K562 (cell line): ENCODE data around the gene ANKRD60. TPM values are rescaled to one million over a fixed set of nuclear protein-coding genes. Genes with fewer than 3 reads are reported as not detected.

ENCODE experiments used
- ATAC-seq: fragments of 200-7000 bp; cut with Tn5 transposase; 3 replicates; pipeline ENCODE4 v1.9.1; 2020; ENCODE audit warnings: moderate library complexity
- BruUV-seq: library from RNA; stranded (reverse); fragments of 400-500 nt; replicated peaks from 2 replicates; lab custom pipeline; 2021; lab: Mats Ljungman, UMichigan
- CTCF ChIA-PET: fragments of 300-600 bp; formaldehyde crosslinking; extraction: SDS; loops from one replicate; lab custom pipeline; 2021; ENCODE audit warnings: low intra/inter-chr PET ratio; lab: Yijun Ruan, JAX
- POLR2A ChIA-PET: fragments of 300-600, 350-650 bp; sonication (Branson Sonifier 250); formaldehyde crosslinking; extraction: SDS; loops from one replicate; lab custom pipeline; 2021; ENCODE audit warnings: antibody characterized with exemption, inconsistent platforms; lab: Yijun Ruan, JAX
- DNase-seq, 4 experiments: peaks; one replicate each; pipeline versions ENCODE4 v3.0.0 to v3.0.0-alpha.2; 2011 to 2018; ENCODE audit warnings: low spot score in 3 of 4, mixed read lengths in 3 of 4; ENCODE audit errors: extremely low read depth in 1 of 4
- FAIRE-seq: peaks from 2 replicates; lab custom pipeline; 2011; peaks lifted over from hg19 to GRCh38; lab: Jason Lieb, UNC
- H2AFZ ChIP-seq: 2 replicates; pipeline ENCODE4 v1.6.0; 2011; ENCODE audit warnings: low read depth, low read length, control low read depth, inconsistent platforms
- H3K27ac ChIP-seq: fragments of 200-600 bp; 3 replicates; pipeline ENCODE4 v1.8.0; 2011; ENCODE audit warnings: low read depth, mild to moderate bottlenecking, control low read depth, inconsistent platforms, low read length, moderate library complexity, mixed read lengths; ENCODE audit errors: extremely low read depth
- H3K27me3 ChIP-seq, 2 experiments: fragments of 300-600 bp in 1 of 2; 2 replicates in 1 of 2; 3 replicates in 1 of 2; pipeline versions ENCODE4 v1.6.0 to v1.8.0; 2011; ENCODE audit warnings: inconsistent platforms in 2 of 2, low read length in 2 of 2, mild to moderate bottlenecking in 1 of 2, mixed read lengths in 1 of 2, moderate library complexity in 1 of 2; ENCODE audit not compliant: control insufficient read depth in 2 of 2, insufficient read depth in 2 of 2
- H3K36me3 ChIP-seq: fragments of 300-600 bp; 3 replicates; pipeline ENCODE4 v1.8.0; 2011; ENCODE audit warnings: mild to moderate bottlenecking, low read length, inconsistent platforms; ENCODE audit not compliant: control insufficient read depth, insufficient read depth
- H3K4me1 ChIP-seq, 2 experiments: fragments of 200-600 bp in 1 of 2; replicated peaks in 1 of 2; 2 replicates in 1 of 2; 3 replicates in 1 of 2; pipeline versions ENCODE4 v1.5.1 to v1.8.0; 2011; ENCODE audit warnings: inconsistent platforms in 2 of 2, low read length in 2 of 2, mild to moderate bottlenecking in 1 of 2, mixed read lengths in 1 of 2, moderate library complexity in 1 of 2; ENCODE audit not compliant: control insufficient read depth in 2 of 2, insufficient read depth in 2 of 2
- H3K4me2 ChIP-seq: 2 replicates; pipeline ENCODE4 v1.6.1; 2011; ENCODE audit warnings: low read length, control low read depth, inconsistent platforms, mixed read lengths; ENCODE audit not compliant: insufficient read depth
- H3K4me3 ChIP-seq: fragments of 200-600 bp; sonication (generic), shearing (Covaris generic); 2 replicates; pipeline ENCODE4 v1.5.1; 2016; ENCODE audit warnings: control low read depth, inconsistent platforms
- H3K79me2 ChIP-seq: fragments of 200-600 bp; 3 replicates; pipeline ENCODE4 v1.8.0; 2011; ENCODE audit warnings: low read length, inconsistent platforms; ENCODE audit not compliant: control insufficient read depth, insufficient read depth
- H3K9ac ChIP-seq, 2 experiments: 2 replicates each; pipeline versions ENCODE4 v1.6.0 to v1.6.1; 2011; ENCODE audit warnings: low read depth in 2 of 2, low read length in 2 of 2, control low read depth in 1 of 2, inconsistent platforms in 1 of 2, mild to moderate bottlenecking in 1 of 2, mixed read lengths in 1 of 2; ENCODE audit not compliant: insufficient read depth in 1 of 2
- H3K9me1 ChIP-seq: one replicate; pipeline ENCODE4 v1.6.0; 2011; ENCODE audit warnings: inconsistent platforms, mild to moderate bottlenecking, low read length, moderate library complexity; ENCODE audit not compliant: control insufficient read depth, insufficient read depth
- H3K9me3 ChIP-seq: replicated peaks from 2 replicates; pipeline ENCODE4 v1.5.1; 2011; ENCODE audit warnings: low read depth, low read length, inconsistent platforms; ENCODE audit not compliant: control insufficient read depth, insufficient read depth
- H4K20me1 ChIP-seq: replicated peaks from 2 replicates; pipeline ENCODE4 v1.6.1; 2011; ENCODE audit warnings: low read length, inconsistent platforms, mixed read lengths; ENCODE audit not compliant: control insufficient read depth, insufficient read depth
- KDM5B ChIP-seq: fragments of 200-600 bp; sonication (generic); IDR thresholded peaks from 2 replicates; pipeline ENCODE4 v1.6.1; 2012; ENCODE audit warnings: low read depth, mild to moderate bottlenecking, moderate library complexity, low read length, control low read depth, inconsistent platforms; ENCODE audit not compliant: insufficient replicate concordance
- MBD2 ChIP-seq: sonication (generic); IDR thresholded peaks from 2 replicates; pipeline ENCODE4 v1.6.1; 2016; ENCODE audit warnings: low read depth, borderline replicate concordance
- MEF2A ChIP-seq: IDR thresholded peaks from 2 replicates; pipeline ENCODE4 v1.6.1; 2011; ENCODE audit warnings: low read depth, mild to moderate bottlenecking, low read length, moderate library complexity; ENCODE audit not compliant: control insufficient read depth
- PTRF ChIP-seq: fragments of 450-650 bp; IDR thresholded peaks from 2 replicates; pipeline ENCODE4 v1.6.1; 2016; ENCODE audit warnings: mild to moderate bottlenecking, missing genetic modification characterization, missing compliant biosample characterization
- TCF3 ChIP-seq: sonication (generic); formaldehyde crosslinking; IDR thresholded peaks from 2 replicates; pipeline ENCODE4 v1.4.0; 2020; ENCODE audit warnings: mild to moderate bottlenecking, missing genetic modification reagents
- WGBS: fragments of 100-300 bp; shearing (Covaris generic); methylation state at CpG from one replicate; pipeline ENCODE4 v1.1.6; 2016; ENCODE audit warnings: low coverage, mixed read lengths; ENCODE audit not compliant: insufficient coverage; ENCODE audit errors: missing lambda C conversion rate; 5-methylcytosine and 5-hydroxymethylcytosine counted together
- in situ Hi-C: fragments of 300-500 bp; cut with MboI; formaldehyde crosslinking; loops from 4 replicates; pipeline ENCODE4 v1.15.0; 2018; ENCODE audit warnings: inconsistent platforms, mixed read lengths
- intact Hi-C: fragments of 100-400 bp; cut with micrococcal nuclease; formaldehyde crosslinking; loops from 2 replicates; pipeline ENCODE4 v1.14.2; 2022
- polyA plus RNA-seq, 8 experiments: library from polyadenylated mRNA; depleted of rRNA in 4 of 8; stranded (reverse) in 5 of 8; unstranded in 3 of 8; fragments of >200 nt; fragmentation: Nextera tagmentation in 2 of 8; fragmentation: Illumina TruSeq in 1 of 8; extraction: Ambion mirVana in 2 of 8; extraction: Trizol in 1 of 8; gene quantifications; 2 replicates each; pipeline versions ENCODE4 v1.2.1 to v1.2.3, GENCODE V29; 2011 to 2014; ENCODE audit warnings: inconsistent platforms in 1 of 8, missing spikeins in 1 of 8
- total RNA-seq, 7 experiments: library from RNA; depleted of rRNA in 6 of 7; stranded (reverse); fragments of >200 nt in 6 of 7; fragmentation: Illumina TruSeq in 2 of 7; extraction: Trizol in 2 of 7; gene quantifications; 2 replicates each; pipeline versions ENCODE4 v1.2.1 to v1.2.3, GENCODE V29; 2011 to 2021; ENCODE audit warnings: low replicate concordance in 1 of 7
- TF ChIP-seq, protein P1 (sequence below), 3 experiments: IDR thresholded peaks in 2 of 3; conservative IDR thresholded peaks in 1 of 3; 2 replicates each; pipeline ENCODE4 v1.5.1; 2011 to 2012; ENCODE audit warnings: low read length in 3 of 3, mild to moderate bottlenecking in 3 of 3, control low read depth in 2 of 3, improper control_type of control experiment in 1 of 3, inconsistent platforms in 1 of 3, low read depth in 1 of 3, mixed read lengths in 1 of 3, moderate library complexity in 1 of 3; ENCODE audit not compliant: insufficient read depth in 2 of 3
- TF ChIP-seq, protein P2 (sequence below): sonication (generic); formaldehyde crosslinking; IDR thresholded peaks from 2 replicates; pipeline ENCODE4 v1.8.0; 2022; ENCODE audit warnings: mild to moderate bottlenecking, missing genetic modification reagents
- TF ChIP-seq, protein P3 (sequence below): sonication (generic); formaldehyde crosslinking; IDR thresholded peaks from 2 replicates; pipeline ENCODE4 v1.8.0; 2023; ENCODE audit warnings: mild to moderate bottlenecking, missing genetic modification reagents

The ANKRD60 gene
- total and polyA plus RNA-seq, 9 of the 15 experiments (the other 6 are each of a cell fraction or from before 2014, with no cell fraction given): not detected

DNA sequence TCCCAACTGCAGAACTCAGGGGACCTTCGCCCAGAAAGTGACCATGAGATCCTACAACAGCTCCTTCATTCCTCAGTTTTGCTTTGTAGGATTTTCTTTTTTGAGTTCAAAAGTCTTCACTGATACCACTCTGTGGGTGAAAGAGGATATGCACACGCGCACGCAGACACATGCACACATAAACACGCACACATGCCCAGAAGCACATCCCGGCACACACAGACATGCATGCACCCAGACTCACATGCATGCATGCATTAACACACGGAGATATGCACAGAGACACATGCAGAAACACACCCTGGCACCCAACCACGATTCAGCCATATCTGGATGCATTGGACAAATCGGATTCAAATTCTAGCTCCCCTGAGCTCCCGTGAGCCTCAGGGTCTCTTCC, 36.4 kb downstream of the ANKRD60 start (continued):
- TF ChIP-seq TCF3: no peak

DNA sequence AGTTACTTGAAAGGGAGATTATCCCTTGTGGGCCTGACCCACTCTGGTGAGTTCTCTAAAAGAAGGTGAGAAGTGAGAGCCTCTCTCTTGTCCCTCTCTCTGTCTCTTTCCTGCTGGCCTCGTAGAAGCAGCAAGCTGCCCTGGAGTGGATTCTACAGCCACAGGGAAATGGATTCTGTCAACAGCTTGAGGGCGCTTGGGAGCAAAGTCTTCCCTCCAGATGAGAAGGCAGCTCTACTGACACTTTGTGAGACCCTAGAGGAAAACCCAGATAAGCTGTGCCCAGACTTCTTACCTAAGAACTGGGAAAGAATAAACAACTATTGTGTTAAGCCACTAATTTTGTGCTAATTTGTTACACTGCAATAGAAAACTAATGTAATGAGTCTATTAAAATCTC, 39.9 kb downstream of the ANKRD60 start:
- 4% methylated on average over 2 of the region's 2 CpGs for WGBS
- TF ChIP-seq MEF2A (no peak), PTRF (tag) (no peak), MBD2 (no peak), KDM5B (no peak)
- TF ChIP-seq, protein P1, sequence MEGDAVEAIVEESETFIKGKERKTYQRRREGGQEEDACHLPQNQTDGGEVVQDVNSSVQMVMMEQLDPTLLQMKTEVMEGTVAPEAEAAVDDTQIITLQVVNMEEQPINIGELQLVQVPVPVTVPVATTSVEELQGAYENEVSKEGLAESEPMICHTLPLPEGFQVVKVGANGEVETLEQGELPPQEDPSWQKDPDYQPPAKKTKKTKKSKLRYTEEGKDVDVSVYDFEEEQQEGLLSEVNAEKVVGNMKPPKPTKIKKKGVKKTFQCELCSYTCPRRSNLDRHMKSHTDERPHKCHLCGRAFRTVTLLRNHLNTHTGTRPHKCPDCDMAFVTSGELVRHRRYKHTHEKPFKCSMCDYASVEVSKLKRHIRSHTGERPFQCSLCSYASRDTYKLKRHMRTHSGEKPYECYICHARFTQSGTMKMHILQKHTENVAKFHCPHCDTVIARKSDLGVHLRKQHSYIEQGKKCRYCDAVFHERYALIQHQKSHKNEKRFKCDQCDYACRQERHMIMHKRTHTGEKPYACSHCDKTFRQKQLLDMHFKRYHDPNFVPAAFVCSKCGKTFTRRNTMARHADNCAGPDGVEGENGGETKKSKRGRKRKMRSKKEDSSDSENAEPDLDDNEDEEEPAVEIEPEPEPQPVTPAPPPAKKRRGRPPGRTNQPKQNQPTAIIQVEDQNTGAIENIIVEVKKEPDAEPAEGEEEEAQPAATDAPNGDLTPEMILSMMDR (IDR thresholded peaks at IDR 0.05 in 2 of 3, conservative IDR thresholded peaks at IDR 0.05 in 1 of 3; ENCODE audit: insufficient read depth in 2 of 3, low read depth in 1 of 3, low read length in 3 of 3): peak in 2 of 3 experiments; percentile 14 to 18; a peak in 1 of 6 replicates
- TF ChIP-seq, protein P2, sequence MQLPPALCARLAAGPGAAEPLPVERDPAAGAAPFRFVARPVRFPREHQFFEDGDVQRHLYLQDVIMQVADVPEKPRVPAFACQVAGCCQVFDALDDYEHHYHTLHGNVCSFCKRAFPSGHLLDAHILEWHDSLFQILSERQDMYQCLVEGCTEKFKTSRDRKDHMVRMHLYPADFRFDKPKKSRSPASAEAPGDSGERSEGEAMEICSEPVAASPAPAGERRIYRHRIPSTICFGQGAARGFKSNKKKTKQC: no peak
- TF ChIP-seq, protein P3, sequence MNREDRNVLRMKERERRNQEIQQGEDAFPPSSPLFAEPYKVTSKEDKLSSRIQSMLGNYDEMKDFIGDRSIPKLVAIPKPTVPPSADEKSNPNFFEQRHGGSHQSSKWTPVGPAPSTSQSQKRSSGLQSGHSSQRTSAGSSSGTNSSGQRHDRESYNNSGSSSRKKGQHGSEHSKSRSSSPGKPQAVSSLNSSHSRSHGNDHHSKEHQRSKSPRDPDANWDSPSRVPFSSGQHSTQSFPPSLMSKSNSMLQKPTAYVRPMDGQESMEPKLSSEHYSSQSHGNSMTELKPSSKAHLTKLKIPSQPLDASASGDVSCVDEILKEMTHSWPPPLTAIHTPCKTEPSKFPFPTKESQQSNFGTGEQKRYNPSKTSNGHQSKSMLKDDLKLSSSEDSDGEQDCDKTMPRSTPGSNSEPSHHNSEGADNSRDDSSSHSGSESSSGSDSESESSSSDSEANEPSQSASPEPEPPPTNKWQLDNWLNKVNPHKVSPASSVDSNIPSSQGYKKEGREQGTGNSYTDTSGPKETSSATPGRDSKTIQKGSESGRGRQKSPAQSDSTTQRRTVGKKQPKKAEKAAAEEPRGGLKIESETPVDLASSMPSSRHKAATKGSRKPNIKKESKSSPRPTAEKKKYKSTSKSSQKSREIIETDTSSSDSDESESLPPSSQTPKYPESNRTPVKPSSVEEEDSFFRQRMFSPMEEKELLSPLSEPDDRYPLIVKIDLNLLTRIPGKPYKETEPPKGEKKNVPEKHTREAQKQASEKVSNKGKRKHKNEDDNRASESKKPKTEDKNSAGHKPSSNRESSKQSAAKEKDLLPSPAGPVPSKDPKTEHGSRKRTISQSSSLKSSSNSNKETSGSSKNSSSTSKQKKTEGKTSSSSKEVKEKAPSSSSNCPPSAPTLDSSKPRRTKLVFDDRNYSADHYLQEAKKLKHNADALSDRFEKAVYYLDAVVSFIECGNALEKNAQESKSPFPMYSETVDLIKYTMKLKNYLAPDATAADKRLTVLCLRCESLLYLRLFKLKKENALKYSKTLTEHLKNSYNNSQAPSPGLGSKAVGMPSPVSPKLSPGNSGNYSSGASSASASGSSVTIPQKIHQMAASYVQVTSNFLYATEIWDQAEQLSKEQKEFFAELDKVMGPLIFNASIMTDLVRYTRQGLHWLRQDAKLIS (CRISPR knock-in tag): no peak
- TF ChIP-seq, all 486 proteins: peak for 1
- peak in 1 of 4 experiments; percentile 8 for DNase-seq
- Histone ChIP-seq H3K9me3 (no peaks in the 10 kb centered on the region), H3K9me1 (no peaks in the 10 kb centered on the region), H3K27me3 (peaks cover 9 to 20% of the 10 kb centered on the region in 2 experiments; a peak in 4 of 5 replicates), H3K4me3 (no peak overlapping the region), H4K20me1 (peaks cover 6% of the 10 kb centered on the region; the same call in 1 of the 2 replicates), H2AFZ (no peak overlapping the region), H3K9ac (no peak overlapping the region), H3K36me3 (no peaks in the 10 kb centered on the region), H3K4me2 (no peak overlapping the region), H3K4me1 (no peaks in the 10 kb centered on the region), H3K27ac (no peak overlapping the region), H3K79me2 (no peaks in the 10 kb centered on the region)
- ATAC-seq: 0 out of 3 replicates have a peak, but pooled peaks have one; percentile 28
- intact Hi-C loops (no loop called here), in situ Hi-C loops (no loop called here)
- BruUV-seq: no TSS peak
- POLR2A ChIA-PET: no interaction called here
- CTCF ChIA-PET: interaction anchor here (0.6 kb wide), 1 partner anchor 507 kb away, joined by 6 read pairs; no protein-coding TSS in a partner anchor
- no peak for FAIRE-seq
